Measurements from ENCODE around the gene GATA1.

GRCh38 chrX:48802905-48803200 is 16.5 kb downstream of the GATA1 start:
- TF ChIP-seq EZH2phosphoT487 (IDR thresholded peaks at IDR 0.05; ENCODE audit: insufficient read depth, low read depth) (no peak), EZH2 (IDR thresholded peaks at IDR 0.05; ENCODE audit: insufficient read depth, poor library complexity, severe bottlenecking) (no peak)
